HG03432 (cell line): ENCODE measurements around the gene MRPL50.

Experiments
- ATAC-seq: cut with Tn5 transposase; IDR thresholded peaks from one replicate; pipeline ENCODE4 v1.9.1; 2021; ENCODE audit warnings: mild to moderate bottlenecking, moderate library complexity; ENCODE audit not compliant: unreplicated experiment

Gene MRPL50

DNA sequence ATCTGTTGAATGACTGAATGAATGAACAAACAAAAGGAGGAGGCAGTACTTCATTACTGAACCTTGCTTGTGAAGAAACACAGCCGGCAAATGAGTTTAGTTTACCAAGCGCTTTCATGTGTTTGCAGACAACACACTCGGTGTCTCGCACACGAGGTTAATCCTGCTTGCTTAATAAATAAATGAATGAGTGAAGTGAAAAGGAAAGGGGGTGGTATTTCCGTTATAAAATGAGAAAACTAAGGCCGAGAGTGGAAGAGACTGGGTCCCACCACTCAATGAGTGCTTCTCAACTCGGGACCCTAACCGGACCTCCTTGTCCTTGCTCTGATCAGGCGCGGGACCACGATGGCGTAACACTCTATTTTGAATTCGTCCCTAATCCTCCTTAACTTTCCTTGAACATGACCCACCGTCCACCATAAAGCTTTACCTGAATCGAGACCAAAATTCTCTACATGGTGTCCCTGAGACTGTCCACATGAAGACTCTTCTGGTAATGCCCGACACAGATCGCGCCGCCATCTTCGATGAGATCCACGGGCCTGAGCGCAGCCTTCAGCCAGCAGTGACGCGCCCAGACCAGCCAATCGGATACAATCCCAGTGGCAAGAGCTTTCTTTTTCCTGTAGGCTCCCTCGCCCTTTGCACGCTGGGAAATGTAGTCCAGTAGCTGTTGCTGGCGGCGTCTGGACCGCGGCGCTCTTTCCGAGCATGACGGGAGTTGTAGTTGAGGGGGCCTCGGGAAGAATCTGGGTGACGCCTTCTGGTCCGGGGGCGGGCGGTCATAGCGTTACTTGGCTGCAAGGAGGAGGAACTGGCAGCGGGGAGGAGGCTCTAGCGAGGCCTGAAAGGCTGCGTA is at the start of gene MRPL50, which contains the start of gene ZNF189:
MRPL50 (minus strand) TSS at position 551 of the 862 bp plus-strand sequence; CDS start at position 525, 26 bp downstream.
ZNF189 (plus strand) TSS at position 784 of the 862 bp plus-strand sequence. CDS start 306 bp downstream, outside the sequence.
- ATAC-seq, result peak; percentile 97

DNA sequence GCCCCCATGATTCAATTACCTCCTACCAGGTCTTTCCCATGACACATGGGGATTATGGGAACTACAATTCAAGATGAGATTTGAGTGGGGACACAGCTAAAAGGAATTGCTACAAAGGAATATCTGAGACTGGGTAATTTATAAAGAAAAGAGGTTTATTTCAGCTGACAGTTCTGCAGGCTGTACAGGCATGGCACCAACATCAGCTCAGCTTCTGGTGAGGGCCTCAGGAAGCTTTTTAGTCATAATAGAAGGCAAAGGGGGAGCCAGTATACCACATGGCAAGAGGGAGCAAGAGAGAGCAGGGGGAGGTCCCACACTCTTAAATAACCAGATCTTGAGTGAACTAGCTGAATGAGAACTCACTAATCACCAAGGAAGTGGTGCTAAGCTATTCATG is 48.3 kb upstream of the MRPL50 start:
- ATAC-seq, result no peak

DNA sequence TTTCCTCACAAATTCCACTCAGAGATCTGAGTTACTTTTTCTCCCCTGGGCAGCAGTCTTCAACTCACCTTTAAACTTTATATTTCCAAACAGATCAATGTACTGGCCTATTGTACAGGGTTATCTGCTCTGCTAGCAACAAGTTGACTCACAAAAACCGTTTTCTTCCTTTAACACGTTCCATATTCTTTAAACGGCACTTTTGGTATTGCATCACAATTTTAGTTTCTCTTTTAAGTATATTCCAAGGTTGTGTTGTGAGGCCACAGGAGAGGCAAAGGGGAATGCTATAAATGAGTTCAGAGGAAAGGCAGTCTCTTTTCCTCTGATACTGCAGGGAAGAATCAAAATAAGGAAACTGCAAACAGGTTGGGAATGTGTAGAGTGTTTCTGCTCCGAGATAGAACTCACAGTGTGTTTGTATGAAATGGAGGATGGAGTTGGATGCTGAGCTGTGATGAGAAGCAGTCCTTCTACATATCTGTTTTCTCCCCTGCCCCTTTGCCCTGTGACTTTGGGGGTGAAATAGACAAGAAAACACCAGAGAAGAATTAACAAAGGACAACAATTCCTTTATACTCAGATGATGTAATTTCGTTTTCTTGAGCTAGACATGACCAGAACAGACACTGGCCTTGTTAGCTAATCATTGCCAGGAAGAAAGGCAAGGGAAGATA is 47.1 kb upstream of the MRPL50 start:
- ATAC-seq, result no peak

DNA sequence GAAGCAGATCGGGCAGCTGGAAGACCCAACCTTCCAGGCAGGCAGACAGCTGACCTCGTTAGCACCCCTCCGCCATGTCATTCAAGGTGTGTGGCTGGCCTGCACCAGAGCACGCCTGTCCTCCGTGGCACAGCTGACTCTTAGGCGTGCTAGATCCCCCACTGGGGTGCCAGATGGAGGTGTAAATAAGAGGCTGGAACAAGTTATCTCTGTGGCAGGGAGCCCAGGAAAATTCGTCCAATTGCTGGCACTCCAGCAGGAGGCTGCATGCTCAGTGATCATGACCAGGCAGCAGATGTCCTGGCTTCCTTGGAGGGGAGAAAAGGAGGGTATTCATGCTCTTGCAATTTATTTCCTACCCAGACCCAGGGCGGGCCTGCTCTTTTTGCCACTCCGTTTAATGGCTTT is 45.0 kb upstream of the MRPL50 start:
- no peak for ATAC-seq

DNA sequence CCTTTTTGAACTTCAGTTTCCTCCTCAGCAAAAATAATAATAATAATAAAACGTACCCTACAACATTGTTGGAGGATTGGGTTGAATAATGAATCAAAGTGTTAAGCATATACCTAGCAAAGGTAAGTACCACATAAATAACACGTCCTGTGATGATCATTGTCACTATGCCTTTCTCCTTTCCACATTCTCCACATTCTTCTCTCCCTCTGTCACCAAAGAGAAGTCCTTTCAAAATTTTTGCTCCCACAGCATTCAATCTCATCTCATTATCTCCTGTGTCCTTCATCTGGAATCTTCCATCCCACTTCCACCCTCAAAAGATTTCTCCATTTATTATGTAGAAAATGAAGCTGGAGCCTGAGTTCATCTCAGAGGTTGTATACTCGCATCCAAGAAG is 44.3 kb upstream of the MRPL50 start:
- no peak for ATAC-seq

DNA sequence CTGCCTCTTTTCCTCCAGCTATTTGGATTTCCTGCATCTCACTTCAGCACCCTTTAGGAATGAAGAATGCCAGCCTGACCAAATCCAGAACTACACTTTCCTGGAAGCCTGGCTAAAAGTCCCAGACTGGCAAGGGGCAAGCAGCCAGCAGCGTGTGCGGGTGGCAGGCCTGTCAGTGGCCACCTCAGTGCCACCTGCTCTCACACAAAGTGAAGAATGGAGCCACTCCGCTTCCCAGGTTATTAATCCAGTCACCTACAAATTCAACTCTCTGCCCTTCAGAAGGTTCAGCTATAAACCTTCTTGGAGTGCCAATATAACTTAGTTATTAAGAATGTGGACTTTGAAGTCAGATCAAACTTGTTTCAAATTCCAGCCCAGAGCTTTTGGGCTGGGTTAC is 43.9 kb upstream of the MRPL50 start:
- no peak for ATAC-seq

DNA sequence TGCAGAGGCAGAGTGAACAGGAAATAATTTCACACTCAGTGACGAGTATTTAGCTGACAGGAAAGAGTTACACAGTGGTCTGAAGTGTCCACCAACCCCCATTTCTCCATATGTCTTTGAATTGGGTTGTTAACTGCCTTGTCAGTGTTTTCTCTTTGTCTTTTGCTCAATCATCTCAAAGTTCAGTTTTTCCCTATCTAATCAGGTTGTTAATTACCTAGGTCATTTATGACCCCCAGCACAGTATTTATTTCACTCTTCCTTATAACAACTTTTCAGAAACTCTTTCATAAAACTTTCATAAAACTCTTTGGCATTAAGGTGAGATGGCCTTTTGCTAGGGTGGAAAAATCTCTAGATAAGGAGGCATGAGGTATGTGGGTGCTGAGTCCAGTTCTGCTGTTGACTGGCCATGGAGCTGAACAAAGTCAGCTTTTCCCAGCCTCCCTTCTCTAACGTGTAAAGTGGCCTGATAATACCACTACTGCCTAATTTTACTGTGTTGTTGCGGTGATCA is 42.4 kb upstream of the MRPL50 start:
- no peak for ATAC-seq

DNA sequence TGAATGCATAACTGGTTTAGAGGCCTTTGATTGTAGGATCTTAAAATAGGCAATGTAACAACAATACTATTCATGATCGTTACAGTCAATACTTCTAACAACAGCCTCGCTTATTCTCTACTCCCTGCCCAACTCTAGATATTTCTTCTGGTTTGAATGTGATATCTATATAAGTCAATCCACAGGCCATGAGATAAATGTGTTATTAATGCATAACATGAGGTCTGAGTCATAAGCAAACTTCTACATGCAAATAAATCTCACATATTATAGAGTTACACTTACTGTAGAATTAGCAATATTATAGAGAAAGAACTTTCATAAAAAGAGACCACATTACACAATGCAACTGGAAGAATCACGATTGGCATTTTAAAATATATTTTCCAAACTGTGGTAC is 40.1 kb upstream of the MRPL50 start:
- ATAC-seq, result no peak

DNA sequence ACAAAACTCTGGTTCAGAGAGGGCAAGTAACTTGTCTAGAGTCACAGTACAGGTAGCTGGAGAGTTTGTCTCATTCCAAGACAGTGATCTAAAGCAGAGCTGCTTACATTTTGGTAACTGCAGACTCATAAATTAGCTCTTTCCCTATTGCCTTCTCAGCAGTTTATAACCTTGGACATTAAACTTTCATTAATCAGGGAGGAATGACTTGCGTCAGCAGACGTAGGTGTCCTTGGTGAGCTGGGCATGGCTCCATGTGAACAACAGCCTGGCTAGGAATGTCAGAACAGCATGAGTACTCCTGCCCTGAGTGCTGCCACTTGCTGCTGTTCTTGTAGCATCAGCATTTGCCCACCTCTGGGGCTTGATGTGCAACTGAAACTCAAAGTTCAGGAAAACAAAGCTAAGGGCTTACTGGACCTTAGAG is 39.4 kb upstream of the MRPL50 start:
- no peak for ATAC-seq

DNA sequence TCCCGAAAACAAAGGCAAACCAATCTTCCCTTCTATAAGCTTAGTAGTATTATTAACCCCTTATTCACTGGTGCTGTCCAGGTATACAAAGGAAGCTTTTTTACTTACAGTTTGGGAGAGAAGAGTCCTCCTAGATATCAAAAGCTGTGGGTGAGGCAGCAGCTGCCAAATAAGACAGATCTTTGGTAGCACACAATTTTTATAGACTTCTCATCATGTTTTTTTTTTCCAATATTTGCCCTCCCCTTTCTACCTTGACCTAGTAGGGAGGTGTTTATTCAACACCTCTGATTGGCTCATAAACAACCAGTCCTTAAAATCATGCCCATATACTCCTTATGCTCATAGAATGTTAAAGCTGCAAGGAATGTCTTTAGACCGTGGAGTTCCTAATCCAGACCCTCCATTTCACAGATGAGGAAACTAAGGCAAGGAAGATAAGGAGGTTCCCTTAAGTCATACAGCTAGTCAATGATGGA is 37.2 kb upstream of the MRPL50 start, which contains the start of gene ALDOB:
ALDOB (minus strand) TSS at position 174 of the 479 bp plus-strand sequence. CDS start 4,887 bp downstream, outside the sequence.
- no peak for ATAC-seq

DNA sequence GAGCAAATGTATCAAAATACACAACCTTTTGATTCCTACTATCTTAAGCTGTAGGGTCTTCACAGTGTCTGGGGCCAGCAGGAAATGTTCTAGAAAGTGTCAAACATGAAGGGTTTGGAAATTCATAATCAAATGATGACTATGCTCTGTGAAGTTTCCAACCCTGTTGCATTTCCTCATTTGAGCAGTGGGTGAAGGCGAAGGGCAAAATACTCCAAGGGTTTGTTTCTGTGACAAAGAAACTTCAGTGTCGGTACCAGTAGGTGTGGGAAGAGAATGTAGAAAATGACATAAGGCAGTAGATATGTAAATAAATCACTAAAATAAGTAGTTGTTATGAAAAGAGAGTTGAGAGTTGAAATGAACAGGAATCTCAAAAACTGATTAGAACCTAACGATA is 36.6 kb upstream of the MRPL50 start:
- no peak for ATAC-seq

DNA sequence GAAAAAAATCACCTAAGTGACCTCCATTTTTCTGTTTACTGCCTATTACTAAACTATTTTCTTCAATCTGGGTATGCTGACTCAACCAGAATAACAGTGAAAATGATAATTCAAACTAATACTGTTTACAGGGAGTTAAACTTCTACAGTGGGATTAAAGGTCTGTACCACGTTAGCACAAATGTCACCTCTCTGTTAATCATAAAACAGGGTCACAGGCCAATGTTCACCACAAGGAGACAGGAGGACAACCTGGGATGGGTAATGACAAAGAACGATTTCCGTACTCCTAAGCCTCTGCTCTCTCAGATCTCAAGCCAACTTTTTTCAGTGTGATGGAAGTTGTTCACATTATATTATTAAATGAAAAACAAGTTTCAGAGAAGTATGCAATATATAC is 34.8 kb upstream of the MRPL50 start:
- ATAC-seq, result no peak

DNA sequence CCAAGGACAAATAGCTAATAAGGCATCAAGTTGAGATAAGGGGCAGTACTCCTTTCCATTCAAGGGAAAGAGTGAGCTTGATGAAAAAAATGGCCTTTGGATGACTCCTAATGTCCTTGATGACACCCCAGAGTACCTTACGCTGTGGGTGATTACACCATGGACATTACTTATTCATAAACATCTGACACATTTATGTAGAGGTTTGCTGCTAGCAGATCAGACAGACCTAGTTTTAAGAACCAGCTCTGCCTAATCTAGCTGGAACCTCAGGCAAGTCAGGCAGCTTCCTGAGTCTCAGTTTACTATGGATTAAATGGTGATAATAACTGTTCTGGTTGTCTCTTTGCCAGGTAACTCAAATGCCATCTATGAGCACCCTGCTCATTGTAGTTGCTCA is 34.3 kb upstream of the MRPL50 start:
- ATAC-seq, result no peak

DNA sequence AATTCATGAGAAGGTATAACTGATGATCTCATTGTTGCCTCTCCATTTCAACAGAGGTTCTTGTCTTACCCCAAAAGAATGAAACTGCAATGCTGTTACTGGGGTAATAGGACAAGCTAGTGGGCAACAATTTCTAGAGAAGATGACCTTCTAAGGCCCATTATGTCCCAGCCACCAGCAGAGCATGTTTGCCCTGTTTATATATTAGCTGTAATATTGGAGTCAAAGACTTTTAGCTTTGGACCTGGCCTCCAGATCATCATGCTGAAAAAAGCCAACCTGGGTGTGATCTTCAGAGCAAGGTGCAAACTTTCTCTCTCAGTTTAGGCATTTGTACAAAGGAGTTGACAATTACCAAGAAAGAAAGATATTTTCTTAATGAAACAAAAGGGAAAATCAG is 33.8 kb upstream of the MRPL50 start:
- no peak for ATAC-seq

DNA sequence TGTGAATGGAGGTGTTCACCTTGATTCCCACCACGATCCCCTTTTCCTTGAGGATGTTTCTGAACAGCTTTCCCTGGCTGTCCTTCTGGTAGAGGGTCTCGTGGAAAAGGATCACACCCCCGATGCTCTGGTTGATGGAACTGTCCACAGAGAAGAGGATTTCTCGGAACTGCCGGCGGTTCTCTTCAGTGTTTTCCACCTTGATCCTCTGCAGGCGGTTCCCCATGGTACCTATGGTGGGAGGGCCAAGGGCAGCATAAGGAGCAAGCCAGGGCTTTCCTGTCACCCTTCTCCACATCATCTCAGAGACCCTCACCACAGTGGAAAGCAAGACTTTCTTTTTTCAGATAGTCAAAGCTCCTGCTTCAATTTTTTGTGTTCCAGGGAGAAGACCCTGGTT is 31.3 kb upstream of the MRPL50 start:
- ATAC-seq, result no peak

DNA sequence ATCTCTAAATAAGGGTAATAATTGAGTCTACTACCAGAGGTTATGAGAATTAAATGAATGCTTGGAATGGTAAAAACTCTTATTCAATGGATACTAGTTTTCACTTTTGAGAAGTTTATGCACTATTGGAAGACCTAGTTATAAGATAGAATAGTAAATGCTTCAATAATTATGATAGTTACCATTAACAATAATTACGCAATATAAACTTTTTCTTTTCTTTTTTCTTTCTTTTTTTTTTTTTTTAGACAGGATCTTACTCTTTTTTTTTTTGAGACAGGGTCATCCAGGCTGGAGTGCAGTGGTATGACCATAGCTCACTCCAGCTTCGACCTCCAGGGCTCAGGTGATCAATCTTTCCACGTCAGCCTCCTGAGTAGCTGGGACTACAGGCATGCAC is 30.5 kb upstream of the MRPL50 start:
- no peak for ATAC-seq

DNA sequence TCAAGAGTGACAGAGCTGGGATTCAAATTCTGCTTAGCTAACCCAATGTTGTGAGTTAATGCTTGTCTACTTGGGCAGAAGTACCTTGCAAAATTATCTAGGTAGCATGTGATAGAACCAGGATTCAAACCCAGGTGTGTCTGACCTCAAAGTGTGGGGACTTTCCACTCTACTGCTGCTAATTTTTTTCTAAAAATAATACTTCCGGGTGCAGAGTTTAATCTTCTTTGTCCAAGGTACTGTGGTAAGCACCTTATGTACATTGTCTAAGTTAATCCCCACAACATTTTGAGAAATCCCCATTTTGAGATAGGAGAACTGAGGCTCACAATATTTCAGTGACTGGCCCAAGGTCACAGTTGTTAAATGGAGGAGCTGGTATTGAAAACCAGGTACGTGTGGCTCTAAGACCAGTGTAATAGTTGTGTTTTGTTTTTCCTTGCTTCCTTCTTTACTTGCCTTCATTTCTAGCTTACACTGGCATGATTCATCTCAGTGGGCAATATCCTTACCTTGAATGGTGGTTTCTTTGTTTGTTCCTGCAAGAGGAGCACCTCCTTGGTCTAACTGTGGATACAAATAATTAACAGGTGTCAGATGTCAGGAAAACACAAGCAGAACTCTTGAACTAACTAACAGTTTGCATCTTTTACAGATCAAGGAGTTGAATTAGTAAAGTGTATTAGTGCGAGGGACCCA is 29.7 kb upstream of the MRPL50 start:
- ATAC-seq, result peak; percentile 83

DNA sequence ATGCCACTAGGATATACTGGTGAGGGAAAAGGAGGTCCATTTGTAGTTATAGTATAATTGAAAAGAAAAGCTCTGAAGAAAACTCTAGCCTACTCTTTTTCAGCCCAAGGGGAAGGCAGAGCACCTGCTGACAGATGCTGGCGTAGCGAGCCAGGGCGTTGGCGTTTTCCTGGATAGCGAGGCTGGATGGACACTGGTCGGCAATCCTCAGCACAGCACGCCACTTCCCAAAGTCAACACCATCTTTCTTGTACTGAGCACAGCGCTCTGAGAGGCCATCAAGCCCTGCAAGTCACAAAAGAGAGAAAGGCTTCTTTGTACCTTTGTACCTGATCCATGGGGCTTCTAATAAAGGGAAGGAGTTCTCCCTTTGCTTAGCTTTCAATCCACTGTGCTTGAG is 28.9 kb upstream of the MRPL50 start:
- no peak for ATAC-seq

DNA sequence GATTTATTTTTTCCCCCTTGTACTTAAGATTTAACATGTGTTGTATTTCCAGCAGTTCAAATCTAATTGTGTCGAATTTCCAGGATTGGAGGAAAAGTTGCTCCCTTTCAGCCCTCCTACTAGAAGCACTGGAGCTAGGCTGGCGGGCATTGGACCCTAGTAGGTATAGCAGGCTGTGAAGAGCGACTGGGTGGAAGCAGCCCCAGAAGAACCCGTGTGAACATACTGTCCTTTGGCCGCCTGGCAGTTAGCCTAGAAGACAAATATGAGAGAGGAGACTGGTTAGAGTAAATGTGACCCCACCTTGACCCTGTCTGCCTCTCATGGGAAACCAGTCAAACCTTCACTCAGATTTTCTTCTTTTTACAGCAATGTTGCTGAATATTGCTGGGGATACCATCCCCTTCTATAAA is 23.2 kb upstream of the MRPL50 start:
- ATAC-seq, result no peak

DNA sequence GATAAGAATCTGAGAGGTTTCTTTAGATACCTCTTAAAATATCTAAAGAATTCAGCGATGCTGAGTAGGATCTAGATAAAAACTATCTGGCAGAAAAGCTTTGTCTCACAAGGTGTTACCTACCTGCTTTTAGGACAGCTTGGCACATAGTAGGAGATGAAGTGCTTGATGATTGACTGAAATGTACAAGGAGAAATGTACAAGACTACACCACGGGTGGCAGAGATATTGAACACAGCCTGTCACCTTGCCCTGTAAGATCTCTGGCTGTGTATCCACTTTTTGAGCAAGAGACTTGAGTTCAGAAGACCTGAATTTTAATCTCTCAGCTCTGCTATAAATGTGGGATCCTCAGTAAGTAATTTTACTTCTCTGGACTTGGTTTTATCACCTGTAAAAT is 21.4 kb upstream of the MRPL50 start:
- ATAC-seq, result no peak
